Vagina (tissue), 2 donors: ENCODE data around the gene PYDC2.

ENCODE experiments used
- POLR2A ChIP-seq, 2 donors: fragments of 450-650 bp; IDR thresholded peaks; one replicate each; pipeline ENCODE4 v1.6.1; 2017; ENCODE audit warnings: antibody characterized with exemption in 2 of 2, mild to moderate bottlenecking in 2 of 2, moderate library complexity in 2 of 2
- POLR2AphosphoS5 ChIP-seq, 2 donors: sonication (generic); formaldehyde crosslinking; IDR thresholded peaks; one replicate each; pipeline ENCODE4 v1.9.0; 2017; ENCODE audit warnings: antibody characterized with exemption in 2 of 2, mild to moderate bottlenecking in 2 of 2, low read depth in 1 of 2; ENCODE audit not compliant: insufficient read depth in 1 of 2
- TF ChIP-seq, protein P1 (sequence below), 3 experiments: fragments of 450-650 bp in 2 of 3; fragments of 200-600 bp in 1 of 3; sonication (generic) in 1 of 3; IDR thresholded peaks; one replicate each; pipeline ENCODE4 v1.5.1; 2017 to 2019; ENCODE audit warnings: antibody characterized with exemption in 3 of 3, mild to moderate bottlenecking in 2 of 3, moderate library complexity in 2 of 3

- TF ChIP-seq POLR2AphosphoS5 (IDR thresholded peaks at IDR 0.05; ENCODE audit: insufficient read depth in 1 of 2, low read depth in 1 of 2), result no peak
- TF ChIP-seq, protein P1, sequence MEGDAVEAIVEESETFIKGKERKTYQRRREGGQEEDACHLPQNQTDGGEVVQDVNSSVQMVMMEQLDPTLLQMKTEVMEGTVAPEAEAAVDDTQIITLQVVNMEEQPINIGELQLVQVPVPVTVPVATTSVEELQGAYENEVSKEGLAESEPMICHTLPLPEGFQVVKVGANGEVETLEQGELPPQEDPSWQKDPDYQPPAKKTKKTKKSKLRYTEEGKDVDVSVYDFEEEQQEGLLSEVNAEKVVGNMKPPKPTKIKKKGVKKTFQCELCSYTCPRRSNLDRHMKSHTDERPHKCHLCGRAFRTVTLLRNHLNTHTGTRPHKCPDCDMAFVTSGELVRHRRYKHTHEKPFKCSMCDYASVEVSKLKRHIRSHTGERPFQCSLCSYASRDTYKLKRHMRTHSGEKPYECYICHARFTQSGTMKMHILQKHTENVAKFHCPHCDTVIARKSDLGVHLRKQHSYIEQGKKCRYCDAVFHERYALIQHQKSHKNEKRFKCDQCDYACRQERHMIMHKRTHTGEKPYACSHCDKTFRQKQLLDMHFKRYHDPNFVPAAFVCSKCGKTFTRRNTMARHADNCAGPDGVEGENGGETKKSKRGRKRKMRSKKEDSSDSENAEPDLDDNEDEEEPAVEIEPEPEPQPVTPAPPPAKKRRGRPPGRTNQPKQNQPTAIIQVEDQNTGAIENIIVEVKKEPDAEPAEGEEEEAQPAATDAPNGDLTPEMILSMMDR (IDR thresholded peaks at IDR 0.05), result no peak
- TF ChIP-seq POLR2A (IDR thresholded peaks at IDR 0.05), result no peak
Observed at GRCh38 chr3:191502583-191502982, 41.6 kb downstream of the PYDC2 start.
